Measurements from ENCODE around the gene SRXN1.
"Not testable (repeated sequence)": the region's sequence is repeated elsewhere in the genome, so short reads cannot be mapped to it uniquely, and the experiment has no call there.

Gene SRXN1

DNA sequence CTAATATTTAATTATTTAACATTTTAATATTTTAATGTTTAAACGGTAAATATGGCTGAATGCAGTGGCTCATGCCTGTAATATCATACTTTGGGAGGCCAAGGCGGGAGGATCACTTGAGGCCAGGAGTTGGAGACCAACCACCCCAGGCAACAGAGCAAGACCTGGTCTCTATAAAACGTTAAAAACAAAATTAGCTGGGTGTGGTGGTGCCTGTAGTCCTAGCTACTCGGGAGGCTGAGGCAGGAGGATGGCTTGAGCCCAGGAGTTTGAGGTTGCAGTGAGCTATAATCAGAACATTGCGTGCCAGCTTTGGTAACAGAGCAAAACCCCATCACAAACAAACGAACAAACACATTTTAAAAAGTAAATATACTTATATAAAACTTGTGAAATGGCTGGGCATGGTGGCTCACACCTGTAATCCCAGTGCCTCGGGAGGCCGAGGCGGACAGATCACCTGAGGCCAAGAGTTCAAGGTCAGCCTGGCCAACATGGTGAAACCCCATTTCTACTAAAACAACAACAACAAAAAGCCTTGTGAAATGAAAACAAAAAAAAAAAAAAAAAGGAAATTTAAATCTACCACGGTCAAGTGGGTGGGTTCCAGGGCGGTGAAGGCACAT is 8.2 kb downstream of the SRXN1 start:
- Histone ChIP-seq H3K4me1 (no peaks in the 10 kb centered on the region), H3K9me3 (peaks cover 3% of the 10 kb centered on the region; the same call in 1 of the 2 replicates), H3K27me3 (ENCODE audit: low read depth) (no peaks in the 10 kb centered on the region), H3K36me3 (replicated peaks) (peaks cover 22% of the 10 kb centered on the region), H3K4me3 (no peak overlapping the region)
- DNase-seq (ENCODE audit: low spot score in 2 of 2) = no peak
- in situ Hi-C loops (cut with MboI; ENCODE audit: low sequenced_read_pairs) = loop anchor here (5.0 kb wide), 1 partner anchor 88 kb away; no protein-coding TSS in a partner anchor

DNA sequence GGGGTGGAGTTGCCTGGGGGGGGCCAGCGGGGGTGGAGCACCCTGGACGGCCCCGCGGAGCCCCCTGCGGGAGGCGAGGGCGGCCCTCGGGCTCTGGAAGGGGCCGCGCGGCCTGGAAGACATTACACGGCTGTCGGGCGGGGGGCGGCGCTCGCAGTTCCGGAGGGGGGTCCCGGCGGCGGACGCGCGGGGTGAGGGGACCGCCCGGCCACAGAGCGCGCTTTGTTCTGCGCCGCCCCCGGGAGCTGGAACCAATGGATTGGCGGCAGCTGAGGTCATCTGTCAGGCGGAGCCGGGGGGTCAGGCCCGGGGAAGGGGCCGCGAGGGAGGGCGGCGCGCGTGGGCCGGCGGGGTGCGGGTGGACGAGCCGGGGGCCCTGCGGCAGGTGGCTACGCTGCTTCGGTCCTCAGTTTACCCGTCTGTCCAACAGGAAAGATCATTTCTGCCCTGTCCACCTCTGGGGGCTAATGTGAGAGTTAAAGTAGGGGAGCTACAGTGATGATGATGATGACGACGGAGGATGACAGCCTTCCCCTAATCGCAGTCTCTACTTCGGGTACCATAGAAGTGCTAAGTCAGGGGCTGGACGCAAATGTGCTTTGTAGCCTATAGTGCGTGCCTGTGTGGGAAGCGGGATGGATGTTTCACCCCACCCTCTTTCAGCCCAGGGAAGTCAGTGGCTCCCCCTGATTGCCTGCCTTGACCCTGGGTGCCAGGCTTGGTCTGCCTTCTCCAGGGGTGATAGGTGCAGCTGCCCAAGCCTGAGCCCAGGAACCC is 10.4 kb downstream of the SRXN1 start:
- peaks cover 5% of the 10 kb centered on the region for H3K36me3 ChIP-seq (replicated peaks)
- in situ Hi-C loops (cut with MboI; ENCODE audit: low sequenced_read_pairs) = no loop called here
- no peaks in the 10 kb centered on the region for H3K9me3 ChIP-seq
- no peak overlapping the region for H3K4me3 ChIP-seq
- no peak for DNase-seq (ENCODE audit: low spot score in 2 of 2)
- no peaks in the 10 kb centered on the region for H3K4me1 ChIP-seq
- H3K27me3 ChIP-seq (ENCODE audit: low read depth) = no peaks in the 10 kb centered on the region

- H3K27me3 ChIP-seq (ENCODE audit: low read depth); H3K9me3 ChIP-seq; H3K4me1 ChIP-seq; H3K4me3 ChIP-seq; H3K36me3 ChIP-seq (replicated peaks); DNase-seq (ENCODE audit: low spot score in 2 of 2); in situ Hi-C loops (cut with MboI; ENCODE audit: low sequenced_read_pairs): not testable (repeated sequence)
These were observed 11.0 kb downstream of the SRXN1 start for GRCh38 chr20:642013-642397.

GRCh38 chr20:641516-641875 is 11.5 kb downstream of the SRXN1 start:
- H3K9me3 ChIP-seq = no peaks in the 10 kb centered on the region
- in situ Hi-C loops (cut with MboI; ENCODE audit: low sequenced_read_pairs) = no loop called here
- peak in 1 of 2 experiments; percentile 56 for DNase-seq (ENCODE audit: low spot score in 2 of 2)
- H3K4me3 ChIP-seq = no peak overlapping the region
- H3K4me1 ChIP-seq = no peaks in the 10 kb centered on the region
- H3K36me3 ChIP-seq (replicated peaks) = no peaks in the 10 kb centered on the region
- H3K27me3 ChIP-seq (ENCODE audit: low read depth) = no peaks in the 10 kb centered on the region

GRCh38 chr20:640674-641515 is 12.1 kb downstream of the SRXN1 start:
- DNase-seq (ENCODE audit: low spot score in 2 of 2) = no peak
- no peak overlapping the region for H3K4me3 ChIP-seq
- in situ Hi-C loops (cut with MboI; ENCODE audit: low sequenced_read_pairs) = no loop called here
- H3K36me3 ChIP-seq (replicated peaks) = no peaks in the 10 kb centered on the region
- no peaks in the 10 kb centered on the region for H3K27me3 ChIP-seq (ENCODE audit: low read depth)
- H3K9me3 ChIP-seq = no peaks in the 10 kb centered on the region
- H3K4me1 ChIP-seq = no peaks in the 10 kb centered on the region

GRCh38 chr20:638579-638978 is 14.4 kb downstream of the SRXN1 start:
- DNase-seq (ENCODE audit: low spot score in 2 of 2) = no peak
- Histone ChIP-seq H3K27me3 (ENCODE audit: low read depth) (no peaks in the 10 kb centered on the region), H3K36me3 (replicated peaks) (no peaks in the 10 kb centered on the region), H3K9me3 (no peaks in the 10 kb centered on the region), H3K4me3 (no peak overlapping the region), H3K4me1 (no peaks in the 10 kb centered on the region)
- in situ Hi-C loops (cut with MboI; ENCODE audit: low sequenced_read_pairs) = no loop called here

- H3K27me3 ChIP-seq (ENCODE audit: low read depth) = 0 out of 2 replicates have a peak, but pooled peaks cover under 1% of the 10 kb centered on the region
- no peaks in the 10 kb centered on the region for H3K36me3 ChIP-seq (replicated peaks)
- H3K9me3 ChIP-seq = no peaks in the 10 kb centered on the region
- no peak for DNase-seq (ENCODE audit: low spot score in 2 of 2)
- in situ Hi-C loops (cut with MboI; ENCODE audit: low sequenced_read_pairs) = no loop called here
- no peak overlapping the region for H3K4me3 ChIP-seq
- H3K4me1 ChIP-seq = no peaks in the 10 kb centered on the region
These were observed 15.4 kb downstream of the SRXN1 start for GRCh38 chr20:637559-637958.

GRCh38 chr20:635893-636338 is 17.1 kb downstream of the SRXN1 start:
- no peak overlapping the region for H3K4me3 ChIP-seq
- 0 out of 2 replicates have a peak, but pooled peaks cover 4% of the 10 kb centered on the region for H3K27me3 ChIP-seq (ENCODE audit: low read depth)
- H3K36me3 ChIP-seq (replicated peaks) = no peaks in the 10 kb centered on the region
- H3K9me3 ChIP-seq = no peaks in the 10 kb centered on the region
- DNase-seq (ENCODE audit: low spot score in 2 of 2) = no peak
- no peaks in the 10 kb centered on the region for H3K4me1 ChIP-seq
- in situ Hi-C loops (cut with MboI; ENCODE audit: low sequenced_read_pairs) = no loop called here

DNA sequence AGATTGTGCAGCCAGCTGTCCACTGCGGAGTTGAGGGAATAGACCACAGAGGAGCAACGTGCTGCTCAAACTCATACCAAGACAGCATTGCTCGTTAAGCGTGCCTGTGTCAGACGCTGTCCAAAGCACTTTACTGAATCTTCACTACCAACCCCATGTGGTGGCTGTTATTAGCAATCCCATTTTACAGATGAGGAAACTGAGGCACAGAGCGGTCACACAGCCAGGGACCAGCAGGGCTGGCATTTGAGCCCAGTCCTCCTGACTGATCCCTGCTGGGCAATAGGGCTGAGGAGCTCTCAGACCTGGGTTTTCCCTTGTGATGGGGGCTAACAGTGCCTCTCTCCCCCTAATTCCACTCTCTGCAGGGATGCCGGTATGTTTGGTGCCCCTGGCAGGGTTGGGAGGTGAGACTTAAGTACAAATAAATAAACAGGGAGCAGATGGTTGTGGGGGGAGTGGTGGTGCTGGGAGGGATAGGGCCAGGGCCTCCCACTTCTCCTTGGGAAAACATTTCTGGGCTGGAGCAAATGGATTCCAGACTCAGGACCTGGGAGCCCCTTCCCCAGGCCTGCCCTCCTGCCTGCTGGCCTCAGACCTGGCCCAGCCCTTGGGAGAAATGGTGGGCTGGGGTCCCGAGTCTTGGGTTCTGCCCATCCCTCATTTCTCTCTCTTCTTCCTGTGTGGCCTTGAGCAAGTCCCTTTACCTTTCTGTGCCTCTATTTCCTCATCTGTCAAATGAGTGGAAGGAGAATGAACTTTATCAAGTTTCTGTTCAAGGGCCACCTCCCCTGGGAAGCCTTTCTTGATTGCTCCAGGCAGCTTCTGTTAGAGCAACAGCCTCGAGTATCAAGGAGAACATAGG is 17.7 kb downstream of the SRXN1 start:
- Histone ChIP-seq H3K36me3 (replicated peaks) (no peaks in the 10 kb centered on the region), H3K9me3 (no peaks in the 10 kb centered on the region), H3K4me1 (no peaks in the 10 kb centered on the region), H3K27me3 (ENCODE audit: low read depth) (0 out of 2 replicates have a peak, but pooled peaks cover 4% of the 10 kb centered on the region), H3K4me3 (no peak overlapping the region)
- no peak for DNase-seq (ENCODE audit: low spot score in 2 of 2)
- in situ Hi-C loops (cut with MboI; ENCODE audit: low sequenced_read_pairs) = no loop called here

DNA sequence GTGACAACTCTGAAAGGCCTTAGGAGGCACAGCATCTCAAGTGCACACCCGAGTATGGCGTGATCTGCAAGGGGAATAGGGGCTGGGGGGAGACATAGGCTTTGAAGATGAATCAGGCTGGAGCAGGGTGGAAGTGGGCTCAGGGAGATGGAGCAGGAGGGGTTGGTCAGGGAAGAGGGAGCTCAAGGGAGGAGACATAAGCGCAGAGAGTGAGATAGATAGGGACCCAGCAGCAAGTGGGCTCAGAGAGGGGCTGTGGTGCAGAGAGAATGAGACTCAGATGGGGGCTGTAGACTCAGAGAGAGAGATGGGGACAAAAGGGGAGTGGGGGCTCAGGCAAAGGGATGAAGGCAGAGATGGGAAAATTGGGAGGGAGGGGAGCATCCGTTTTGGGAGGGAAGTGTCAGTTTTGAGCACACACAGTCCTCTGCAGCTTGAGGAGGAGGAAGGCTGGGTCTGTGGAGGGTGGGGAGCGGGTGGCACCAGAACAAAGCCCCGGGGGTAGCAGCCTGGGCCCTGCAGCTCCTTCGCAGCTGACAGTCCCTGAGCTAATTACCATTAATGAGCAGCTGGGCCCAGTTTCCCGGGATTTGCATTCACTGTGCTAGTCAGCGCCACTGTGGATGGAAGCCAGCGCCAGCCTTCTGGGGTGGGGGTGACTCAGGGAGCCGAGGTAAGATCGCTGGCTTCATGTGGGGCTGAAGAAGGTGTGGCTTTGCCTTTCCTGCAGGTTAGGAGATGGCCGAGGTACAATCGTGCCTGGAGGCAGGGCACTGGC is 18.7 kb downstream of the SRXN1 start:
- in situ Hi-C loops (cut with MboI; ENCODE audit: low sequenced_read_pairs) = no loop called here
- Histone ChIP-seq H3K9me3 (no peaks in the 10 kb centered on the region), H3K4me3 (no peak overlapping the region), H3K27me3 (ENCODE audit: low read depth) (0 out of 2 replicates have a peak, but pooled peaks cover 4% of the 10 kb centered on the region), H3K36me3 (replicated peaks) (no peaks in the 10 kb centered on the region), H3K4me1 (no peaks in the 10 kb centered on the region)
- DNase-seq (ENCODE audit: low spot score in 2 of 2) = no peak

DNA sequence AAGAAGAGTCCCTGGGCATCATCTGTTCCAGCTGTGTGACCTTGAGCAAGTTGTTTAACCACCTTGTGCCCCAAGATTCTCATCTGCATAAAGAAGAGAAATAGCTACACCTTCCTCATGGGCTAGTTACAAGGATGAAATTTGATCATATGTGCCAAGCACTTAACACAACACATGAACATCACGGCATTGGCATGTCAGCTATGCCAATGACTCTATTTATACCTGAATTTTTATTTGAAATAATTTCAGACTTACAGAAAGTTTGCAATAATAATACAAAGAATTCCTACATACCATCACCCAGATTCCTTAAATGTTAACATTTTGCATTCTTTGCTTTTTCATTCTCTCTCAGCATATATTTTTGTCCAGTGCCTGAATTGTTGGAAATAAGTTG is 21.9 kb downstream of the SRXN1 start:
- no peak overlapping the region for H3K4me3 ChIP-seq
- H3K4me1 ChIP-seq = no peaks in the 10 kb centered on the region
- no peak for DNase-seq (ENCODE audit: low spot score in 2 of 2)
- H3K27me3 ChIP-seq (ENCODE audit: low read depth) = 0 out of 2 replicates have a peak, but pooled peaks cover 4% of the 10 kb centered on the region
- in situ Hi-C loops (cut with MboI; ENCODE audit: low sequenced_read_pairs) = no loop called here
- no peaks in the 10 kb centered on the region for H3K9me3 ChIP-seq
- no peaks in the 10 kb centered on the region for H3K36me3 ChIP-seq (replicated peaks)

DNA sequence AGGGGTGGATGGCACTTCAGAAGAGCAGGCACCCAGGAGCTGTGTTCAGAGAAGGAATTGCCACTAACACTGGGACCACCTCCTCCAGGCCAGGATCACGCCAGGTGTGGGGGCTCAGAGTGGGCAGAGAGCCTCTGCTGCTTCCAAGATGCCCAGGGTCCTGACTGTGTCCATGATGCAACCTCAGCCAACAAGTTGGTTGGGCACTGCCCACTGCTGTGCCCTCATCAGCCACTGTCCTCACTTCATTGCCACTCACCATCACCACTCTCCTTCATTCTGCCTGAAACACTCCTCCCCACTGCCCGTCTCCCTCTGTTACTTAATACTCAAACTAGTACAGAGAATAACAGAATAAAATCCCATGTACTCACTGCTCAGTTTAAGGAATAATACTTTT is 26.4 kb downstream of the SRXN1 start:
- in situ Hi-C loops (cut with MboI; ENCODE audit: low sequenced_read_pairs) = no loop called here
- Histone ChIP-seq H3K27me3 (ENCODE audit: low read depth) (no peaks in the 10 kb centered on the region; the same call in 1 of the 2 replicates), H3K36me3 (replicated peaks) (no peaks in the 10 kb centered on the region), H3K4me1 (no peaks in the 10 kb centered on the region; the same call in 1 of the 2 replicates), H3K9me3 (no peaks in the 10 kb centered on the region), H3K4me3 (no peak overlapping the region)
- DNase-seq (ENCODE audit: low spot score in 2 of 2) = no peak

Measured in HAP-1 (cell line).